Transverse colon (tissue), 4 donors: ENCODE measurements around the gene GAB2. TPM values are rescaled to one million over a fixed set of nuclear protein-coding genes. Genes with fewer than 3 reads are reported as not detected.

Source experiments
- DNase-seq: peaks from one replicate; pipeline ENCODE4 v3.0.0-alpha.2; 2019
- H3K27ac ChIP-seq, 4 donors: fragments of 200-600 bp; sonication (generic); 2 replicates each; pipeline ENCODE4 v1.5.1; 2016 to 2018; ENCODE audit warnings: inconsistent platforms in 4 of 4
- H3K27me3 ChIP-seq: fragments of 200-600 bp; sonication (generic); 2 replicates; pipeline ENCODE4 v1.5.1; 2017; ENCODE audit warnings: inconsistent platforms
- H3K36me3 ChIP-seq, 4 donors: fragments of 200-600 bp; sonication (generic); 2 replicates each; pipeline ENCODE4 v1.5.1; 2017 to 2019; ENCODE audit warnings: inconsistent platforms in 4 of 4
- H3K4me1 ChIP-seq, 4 donors: fragments of 200-600 bp; sonication (generic); 2 replicates each; pipeline ENCODE4 v1.5.1; 2017 to 2020; ENCODE audit warnings: inconsistent platforms in 4 of 4
- H3K4me3 ChIP-seq, 4 donors: fragments of 200-600 bp; sonication (generic); 1 replicate in 1 of 4; 2 replicates in 3 of 4; pipeline versions ENCODE4 v1.5.1 to v1.6.1; 2017 to 2019; ENCODE audit warnings: inconsistent platforms in 4 of 4
- H3K9me3 ChIP-seq, 2 donors: fragments of 200-600 bp; sonication (generic); 2 replicates each; pipeline ENCODE4 v1.5.1; 2017 to 2019; ENCODE audit warnings: inconsistent platforms in 2 of 2
- CTCF ChIP-seq, 5 experiments: fragments of 200-600 bp in 3 of 5; fragments of 450-650 bp in 2 of 5; sonication (generic) in 3 of 5; IDR thresholded peaks; 1 replicate in 2 of 5; 2 replicates in 3 of 5; pipeline ENCODE4 v1.5.1; 2016 to 2017; ENCODE audit warnings: antibody characterized with exemption in 5 of 5, inconsistent platforms in 3 of 5, mild to moderate bottlenecking in 2 of 5, moderate library complexity in 1 of 5
- EP300 ChIP-seq: sonication (generic); formaldehyde crosslinking; IDR thresholded peaks from one replicate; pipeline ENCODE4 v1.6.1; 2017; ENCODE audit warnings: antibody characterized with exemption, low read depth
- POLR2A ChIP-seq: fragments of 450-650 bp; IDR thresholded peaks from one replicate; pipeline ENCODE4 v1.6.1; 2016; ENCODE audit warnings: antibody characterized with exemption, mild to moderate bottlenecking, moderate library complexity
- POLR2AphosphoS5 ChIP-seq, 3 donors: sonication (generic); formaldehyde crosslinking; IDR thresholded peaks; one replicate each; pipeline ENCODE4 v1.6.1; 2016; ENCODE audit warnings: antibody characterized with exemption in 3 of 3
- WGBS, 2 donors: methylation state at CpG; one replicate each; pipeline ENCODE4 v1.1.5; 2018; ENCODE audit warnings: low coverage in 1 of 2; 5-methylcytosine and 5-hydroxymethylcytosine counted together
- in situ Hi-C, 4 donors: fragments of 200-750 bp; cut with MboI; loops; one replicate each; pipeline versions ENCODE4 v1.15.0 to v1.15.1; 2017; ENCODE audit warnings: low sequenced_read_pairs in 3 of 4, low pct_ligation_motif_present in 1 of 4, low pct_unique_long_range_greater_than_20kb in 1 of 4
- intact Hi-C: fragments of 100-400 bp; cut with DNase I; formaldehyde crosslinking; loops from one replicate; pipeline ENCODE4 v1.15.1; 2023; ENCODE audit warnings: low total_unique reads
- total RNA-seq, 4 donors: library from RNA; depleted of rRNA; stranded (reverse); fragments of >200 nt; gene quantifications; one replicate each; pipeline ENCODE4 v1.1.0, GENCODE V29; 2016

GAB2 gene
- total RNA-seq, 4 donors from 2014 or later = 5.8 to 35.7 (median 22.9) TPM

GRCh38 chr11:78444726-78445125 is 27.1 kb upstream of the GAB2 start:
- no peak for TF ChIP-seq POLR2AphosphoS5 (IDR thresholded peaks at IDR 0.05)
- no peak for TF ChIP-seq POLR2A
- TF ChIP-seq EP300 = no peak
- TF ChIP-seq CTCF (IDR thresholded peaks at IDR 0.05) = no peak
- no peak for DNase-seq
- Histone ChIP-seq H3K4me1 (peaks cover 0 to 16% (median 7%) of the 10 kb centered on the region in 4 donors), H3K36me3 (no peaks in the 10 kb centered on the region), H3K4me3 (no peak overlapping the region), H3K27me3 (no peaks in the 10 kb centered on the region), H3K9me3 (no peaks in the 10 kb centered on the region), H3K27ac (no peak overlapping the region)
- intact Hi-C loops = no loop called here
- in situ Hi-C loops = no loop called here
- WGBS, 2 donors = 75 to 84% methylated on average over 1 of the region's 1 CpG

GRCh38 chr11:78441956-78442355 is 24.3 kb upstream of the GAB2 start:
- no peak for DNase-seq
- H3K4me1 ChIP-seq = peaks cover 0 to 16% (median 7%) of the 10 kb centered on the region in 4 donors
- in situ Hi-C loops (no loop called here), intact Hi-C loops (no loop called here)
- WGBS, 2 donors = 73% methylated on average over 4 of the region's 4 CpGs
- no peaks in the 10 kb centered on the region for H3K27me3 ChIP-seq
- no peak overlapping the region for H3K4me3 ChIP-seq
- TF ChIP-seq EP300 (no peak), POLR2AphosphoS5 (IDR thresholded peaks at IDR 0.05) (no peak), POLR2A (no peak), CTCF (IDR thresholded peaks at IDR 0.05) (no peak)
- peak overlapping the region in 2 of 4 donors; percentile 5 to 25 for H3K27ac ChIP-seq
- H3K9me3 ChIP-seq = no peaks in the 10 kb centered on the region
- H3K36me3 ChIP-seq = no peaks in the 10 kb centered on the region

GRCh38 chr11:78438298-78438975 is 20.8 kb upstream of the GAB2 start:
- 60 to 78% methylated on average over 4 to 5 of the region's 5 CpGs for WGBS, 2 donors
- Histone ChIP-seq H3K9me3 (no peaks in the 10 kb centered on the region), H3K27ac (no peak overlapping the region), H3K36me3 (peaks cover 0 to 6% (median 0%) of the 10 kb centered on the region in 4 donors), H3K4me1 (peaks cover 0 to 16% (median 7%) of the 10 kb centered on the region in 4 donors), H3K27me3 (no peaks in the 10 kb centered on the region), H3K4me3 (no peak overlapping the region)
- in situ Hi-C loops = loop anchor here in 1 of 4 donors (10.0 kb wide), 1 partner anchor 214 kb away; no protein-coding TSS in a partner anchor
- TF ChIP-seq CTCF (IDR thresholded peaks at IDR 0.05) (no peak), POLR2AphosphoS5 (IDR thresholded peaks at IDR 0.05) (no peak), EP300 (no peak), POLR2A (no peak)
- intact Hi-C loops = no loop called here
- no peak for DNase-seq

GRCh38 chr11:78432956-78433355 is 15.3 kb upstream of the GAB2 start:
- in situ Hi-C loops (loop anchor here in 1 of 4 donors (10.0 kb wide), 1 partner anchor 208 kb away; no protein-coding TSS in a partner anchor), intact Hi-C loops (no loop called here)
- no peak overlapping the region for H3K27ac ChIP-seq
- H3K36me3 ChIP-seq = peaks cover 0 to 6% (median 0%) of the 10 kb centered on the region in 4 donors
- WGBS, 2 donors = 83% methylated on average over 1 of the region's 1 CpG; no CpG with 5 or more reads in 1 of the 2 donors
- DNase-seq = no peak
- peaks cover 0 to 21% (median 10%) of the 10 kb centered on the region in 4 donors for H3K4me1 ChIP-seq
- no peaks in the 10 kb centered on the region for H3K27me3 ChIP-seq
- H3K4me3 ChIP-seq = no peak overlapping the region
- no peak for TF ChIP-seq POLR2AphosphoS5 (IDR thresholded peaks at IDR 0.05)
- TF ChIP-seq EP300 = no peak
- TF ChIP-seq CTCF (IDR thresholded peaks at IDR 0.05) = no peak
- no peak for TF ChIP-seq POLR2A
- H3K9me3 ChIP-seq = no peaks in the 10 kb centered on the region
